ENCODE data around the gene EFL1. TPM values are rescaled to one million over a fixed set of nuclear protein-coding genes. Genes with fewer than 3 reads are reported as not detected.

Gene EFL1
- total RNA-seq, 4 donors from 2014 or later = 18.3 to 25.3 (median 22.2) TPM

DNA sequence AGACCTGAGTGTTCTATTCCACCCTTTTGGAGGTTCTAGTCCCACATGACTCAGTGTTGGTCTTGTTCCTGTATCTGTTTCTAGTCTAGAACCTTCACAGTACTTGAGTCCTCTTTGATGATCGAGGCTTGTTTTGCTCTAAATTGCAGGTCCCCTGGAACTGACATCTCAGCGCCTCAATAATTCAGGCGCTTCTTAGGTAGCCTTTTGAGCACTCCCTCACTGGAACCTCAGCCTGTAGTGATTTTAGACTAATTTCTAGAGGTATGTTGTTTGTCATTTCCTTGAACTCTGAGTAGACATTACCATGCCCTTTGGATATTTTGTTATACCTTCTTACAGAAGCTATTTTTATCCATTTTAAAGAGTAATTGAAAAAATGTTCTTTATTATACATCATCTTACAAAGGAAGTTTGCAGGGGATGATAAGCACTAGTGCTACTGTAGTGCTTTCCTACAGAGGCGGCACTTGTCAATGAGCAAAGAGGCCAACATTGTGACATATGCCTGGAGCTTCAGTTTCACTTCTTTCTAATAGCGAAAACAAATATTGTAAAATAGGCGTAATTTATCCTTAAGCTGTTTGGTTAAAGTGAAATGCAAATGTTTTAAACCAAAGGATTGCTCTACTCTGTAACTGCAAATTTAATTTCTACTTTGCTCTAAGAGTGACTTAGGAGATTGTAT is 75.7 kb downstream of the EFL1 start:
- no peak for TF ChIP-seq EP300 (IDR thresholded peaks at IDR 0.05)
- TF ChIP-seq POLR2A (IDR thresholded peaks at IDR 0.05) = no peak
- no peak for TF ChIP-seq POLR2AphosphoS5 (IDR thresholded peaks at IDR 0.05)
- no peak for TF ChIP-seq CTCF (IDR thresholded peaks at IDR 0.05)
- Histone ChIP-seq H3K9me3 (no peaks in the 10 kb centered on the region), H3K27ac (no peak overlapping the region), H3K4me3 (no peak overlapping the region), H3K27me3 (no peaks in the 10 kb centered on the region), H3K36me3 (no peaks in the 10 kb centered on the region), H3K4me1 (peaks cover 15% of the 10 kb centered on the region)
- 94% methylated on average over 6 of the region's 6 CpGs for WGBS
- no peak for DNase-seq (ENCODE audit: low spot score in 2 of 2)

- H3K27me3 ChIP-seq = no peaks in the 10 kb centered on the region
- 92% methylated on average over 2 of the region's 2 CpGs for WGBS
Measured at GRCh38 chr15:82186161-82186560, 76.4 kb downstream of the EFL1 start.

DNA sequence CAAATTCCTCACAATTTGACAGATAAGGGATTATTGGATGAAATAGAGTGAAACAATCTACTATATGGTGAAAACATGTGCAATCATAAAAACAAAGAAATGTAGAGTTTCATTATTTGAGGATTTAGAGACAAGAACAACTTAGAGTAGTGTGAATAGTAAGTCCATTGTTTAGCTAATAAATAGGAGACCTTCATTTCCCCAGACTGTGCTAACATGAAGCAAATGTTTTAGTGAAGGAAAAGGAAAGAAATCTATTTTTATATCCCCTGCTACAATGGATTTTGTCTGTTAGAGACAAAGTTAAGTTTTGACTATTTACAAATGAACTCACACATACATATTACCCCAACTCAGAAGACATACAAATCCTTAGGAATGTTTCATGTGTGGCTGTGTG is 77.8 kb downstream of the EFL1 start:
- H3K9me3 ChIP-seq = no peaks in the 10 kb centered on the region
- peaks cover 15% of the 10 kb centered on the region for H3K4me1 ChIP-seq
- no peaks in the 10 kb centered on the region for H3K36me3 ChIP-seq
- H3K27ac ChIP-seq = no peak overlapping the region
- no peak overlapping the region for H3K4me3 ChIP-seq
- H3K27me3 ChIP-seq = no peaks in the 10 kb centered on the region
- TF ChIP-seq CTCF (IDR thresholded peaks at IDR 0.05) = no peak
- no peak for DNase-seq (ENCODE audit: low spot score in 2 of 2)

More at GRCh38 chr15:82186161-82186560, 76.4 kb downstream of the EFL1 start:
- no peak overlapping the region for H3K4me3 ChIP-seq
- no peaks in the 10 kb centered on the region for H3K36me3 ChIP-seq
- no peak overlapping the region for H3K27ac ChIP-seq
- no peak for DNase-seq (ENCODE audit: low spot score in 2 of 2)
- H3K9me3 ChIP-seq = no peaks in the 10 kb centered on the region
- TF ChIP-seq POLR2AphosphoS5 (IDR thresholded peaks at IDR 0.05) = no peak
- TF ChIP-seq EP300 (IDR thresholded peaks at IDR 0.05) = no peak
- peaks cover 15% of the 10 kb centered on the region for H3K4me1 ChIP-seq

GRCh38 chr15:82184355-82184754 is 78.2 kb downstream of the EFL1 start:
- WGBS = 74% methylated on average over 1 of the region's 1 CpG
- Histone ChIP-seq H3K4me1 (peaks cover 15% of the 10 kb centered on the region), H3K36me3 (no peaks in the 10 kb centered on the region), H3K27ac (no peak overlapping the region), H3K4me3 (no peak overlapping the region), H3K27me3 (no peaks in the 10 kb centered on the region), H3K9me3 (no peaks in the 10 kb centered on the region)
- DNase-seq (ENCODE audit: low spot score in 2 of 2) = no peak
- TF ChIP-seq EP300 (IDR thresholded peaks at IDR 0.05) (no peak), POLR2AphosphoS5 (IDR thresholded peaks at IDR 0.05) (no peak), CTCF (IDR thresholded peaks at IDR 0.05) (no peak), POLR2A (IDR thresholded peaks at IDR 0.05) (no peak)

GRCh38 chr15:82183121-82184031 is 79.2 kb downstream of the EFL1 start:
- no peaks in the 10 kb centered on the region for H3K27me3 ChIP-seq
- no peaks in the 10 kb centered on the region for H3K9me3 ChIP-seq
- peaks cover 16% of the 10 kb centered on the region for H3K4me1 ChIP-seq
- H3K36me3 ChIP-seq = no peaks in the 10 kb centered on the region
- no peak for DNase-seq (ENCODE audit: low spot score in 2 of 2)
- no peak for TF ChIP-seq POLR2A (IDR thresholded peaks at IDR 0.05)
- TF ChIP-seq CTCF (IDR thresholded peaks at IDR 0.05) = no peak
- no peak for TF ChIP-seq EP300 (IDR thresholded peaks at IDR 0.05)
- TF ChIP-seq POLR2AphosphoS5 (IDR thresholded peaks at IDR 0.05) = no peak
- no peak overlapping the region for H3K4me3 ChIP-seq
- peak overlapping the region; percentile 47 for H3K27ac ChIP-seq
- 75% methylated on average over 2 of the region's 2 CpGs for WGBS

All from suprapubic skin (tissue), 4 donors.